CD4-positive, alpha-beta T cell (primary cell): ENCODE measurements around the gene GPS2. TPM values are rescaled to one million over a fixed set of nuclear protein-coding genes. Genes with fewer than 3 reads are reported as not detected.
A peak's percentile ranks its signal among the peaks of the same experiment; 100 is the strongest.

Experiments
- ATAC-seq: fragments of 200-7000 bp; cut with Tn5 transposase; one replicate; pipeline ENCODE4 v1.10.0; 2022; ENCODE audit warnings: mild to moderate bottlenecking; ENCODE audit not compliant: poor library complexity
- CTCF ChIA-PET: fragments of 350-600 bp; sonication (Branson Sonifier 250); formaldehyde crosslinking; loops from one replicate; lab custom pipeline; 2021; ENCODE audit warnings: antibody characterized with exemption, inconsistent platforms; lab: Charles Lee
- POLR2A ChIA-PET: fragments of 350-600 bp; sonication (Branson Sonifier 250); formaldehyde crosslinking; loops from one replicate; lab custom pipeline; 2021; ENCODE audit warnings: antibody characterized with exemption, inconsistent platforms; lab: Charles Lee
- DNase-seq, 14 experiments: peaks; one replicate each; pipeline ENCODE4 v3.0.0-alpha.2; 2013 to 2020; ENCODE audit warnings: mixed read lengths in 2 of 14
- H3K27ac ChIP-seq, 2 donors: one replicate each; pipeline versions ENCODE4 v1.5.1 to v1.7.0; 2013; ENCODE audit warnings: low read length in 2 of 2, low read depth in 1 of 2, mild to moderate bottlenecking in 1 of 2
- H3K27me3 ChIP-seq, 2 experiments: 1 replicate in 1 of 2; 2 replicates in 1 of 2; pipeline versions ENCODE4 v1.6.1 to v1.7.0; 2013; ENCODE audit warnings: low read length in 2 of 2, control low read depth in 1 of 2, mild to moderate bottlenecking in 1 of 2, moderate library complexity in 1 of 2; ENCODE audit not compliant: insufficient read depth in 2 of 2, control insufficient read depth in 1 of 2
- H3K36me3 ChIP-seq: one replicate; pipeline ENCODE4 v1.6.1; 2013; ENCODE audit warnings: low read length, control low read depth; ENCODE audit not compliant: insufficient read depth
- H3K4me1 ChIP-seq: one replicate; pipeline ENCODE4 v1.6.1; 2013; ENCODE audit warnings: low read length, control low read depth; ENCODE audit not compliant: insufficient read depth
- H3K4me3 ChIP-seq: one replicate; pipeline ENCODE4 v1.5.1; 2013; ENCODE audit warnings: mild to moderate bottlenecking, low read length, moderate library complexity
- H3K9me3 ChIP-seq, 2 experiments: 1 replicate in 1 of 2; 2 replicates in 1 of 2; pipeline versions ENCODE4 v1.6.1 to v1.7.0; 2013; ENCODE audit warnings: low read length in 2 of 2, mild to moderate bottlenecking in 2 of 2, control low read depth in 1 of 2, moderate library complexity in 1 of 2; ENCODE audit not compliant: control insufficient read depth in 1 of 2, insufficient read depth in 1 of 2
- H3K27ac Mint-ChIP-seq: one replicate; pipeline ENCODE4 v1.8.0; 2020; ENCODE audit warnings: mixed read lengths
- H3K27me3 Mint-ChIP-seq: one replicate; pipeline ENCODE4 v1.8.0; 2021; ENCODE audit warnings: mixed read lengths
- H3K36me3 Mint-ChIP-seq: one replicate; pipeline ENCODE4 v1.8.0; 2021; ENCODE audit warnings: low read depth, mixed read lengths
- H3K4me1 Mint-ChIP-seq: one replicate; pipeline ENCODE4 v1.8.0; 2021; ENCODE audit warnings: low read depth, mixed read lengths
- H3K4me3 Mint-ChIP-seq: one replicate; pipeline ENCODE4 v1.8.0; 2020; ENCODE audit warnings: mild to moderate bottlenecking, mixed read lengths
- H3K9me3 Mint-ChIP-seq: one replicate; pipeline ENCODE4 v1.8.0; 2020; ENCODE audit warnings: mixed read lengths
- CTCF ChIP-seq: fragments of 200-600 bp; IDR thresholded peaks from one replicate; pipeline ENCODE4 v1.8.0; 2022; ENCODE audit warnings: antibody characterized with exemption, mild to moderate bottlenecking
- intact Hi-C, 2 experiments: fragments of 100-400 bp; cut with DNase I in 1 of 2; cut with micrococcal nuclease in 1 of 2; formaldehyde crosslinking; loops; one replicate each; pipeline versions ENCODE4 v1.15.1 to v1.9.0; 2023 to 2025; cut with DNase I, micrococcal nuclease
- total RNA-seq, 174 experiments: library from RNA in 2 of 174; stranded (reverse) in 2 of 174; gene quantifications; one replicate each; pipeline ENCODE4 v1.2.3 and lab custom pipeline; 2021 to 2026

GPS2 gene
- total RNA-seq, 2 experiments from 2014 or later = 122 to 140 TPM

GRCh38 chr17:7324438-7324779 lies 9.2 kb upstream of the GPS2 start:
- no peaks in the 10 kb centered on the region for H3K9me3 ChIP-seq
- H3K27ac ChIP-seq = no peak overlapping the region
- POLR2A ChIA-PET = interaction anchor here (0.9 to 1.2 kb wide), 3 partner anchors 9 to 21 kb away, joined by 3 to 4 read pairs (median 3); partner anchors contain the start of gene ACAP1
- peaks cover 58% of the 10 kb centered on the region for H3K36me3 ChIP-seq
- DNase-seq = no peak
- ATAC-seq = no peak
- TF ChIP-seq CTCF = no peak
- no peaks in the 10 kb centered on the region for H3K27me3 ChIP-seq
- H3K4me1 ChIP-seq = peaks cover 27% of the 10 kb centered on the region
- Mint-ChIP-seq H3K4me1 (peaks cover 18% of the 10 kb centered on the region), H3K27ac (no peak overlapping the region), H3K4me3 (peak overlapping the region; percentile 42), H3K9me3 (no peaks in the 10 kb centered on the region), H3K36me3 (peaks cover 59% of the 10 kb centered on the region), H3K27me3 (no peaks in the 10 kb centered on the region)
- CTCF ChIA-PET = interaction anchor here (0.8 to 3.2 kb wide), 4 partner anchors 12 to 27 kb away, joined by 3 to 12 read pairs (median 5); partner anchors contain the start of gene ACAP1
- no peak overlapping the region for H3K4me3 ChIP-seq
- intact Hi-C loops = loop anchor here (1.0 to 10.0 kb wide), 4 partner anchors 21 to 530 kb away; partner anchors contain the start of genes CYB5D1 (in 1 of the 2), NAA38 (in 1 of the 2) and TMEM88 (in 1 of the 2)

GRCh38 chr17:7323731-7324437 lies 8.7 kb upstream of the GPS2 start:
- peak overlapping the region; percentile 42 for H3K4me3 Mint-ChIP-seq
- no peaks in the 10 kb centered on the region for H3K27me3 ChIP-seq
- H3K36me3 Mint-ChIP-seq = peaks cover 59% of the 10 kb centered on the region
- CTCF ChIA-PET = interaction anchor here (1.1 to 3.2 kb wide), 4 partner anchors 13 to 237 kb away, joined by 3 to 12 read pairs (median 5); partner anchors contain the start of gene ACAP1
- H3K36me3 ChIP-seq = peaks cover 61% of the 10 kb centered on the region
- no peak overlapping the region for H3K4me3 ChIP-seq
- H3K27ac Mint-ChIP-seq = no peak overlapping the region
- intact Hi-C loops = loop anchor here (1.0 to 10.0 kb wide), 4 partner anchors 21 to 531 kb away; partner anchors contain the start of genes CYB5D1 (in 1 of the 2), NAA38 (in 1 of the 2) and TMEM88 (in 1 of the 2)
- H3K9me3 Mint-ChIP-seq = no peaks in the 10 kb centered on the region
- peak; percentile 88 for TF ChIP-seq CTCF
- H3K4me1 ChIP-seq = peaks cover 27% of the 10 kb centered on the region
- peaks cover 16% of the 10 kb centered on the region for H3K4me1 Mint-ChIP-seq
- DNase-seq (peak; percentile 45 to 79 (median 64)), ATAC-seq (peak; percentile 52)
- H3K27ac ChIP-seq = no peak overlapping the region
- POLR2A ChIA-PET = interaction anchor here (0.9 to 1.2 kb wide), 2 partner anchors 10 to 12 kb away, joined by 3 to 4 read pairs; partner anchors contain the start of gene ACAP1
- H3K9me3 ChIP-seq = no peaks in the 10 kb centered on the region
- no peaks in the 10 kb centered on the region for H3K27me3 Mint-ChIP-seq

- no peak overlapping the region for H3K27ac ChIP-seq
- Mint-ChIP-seq H3K36me3 (peaks cover 71% of the 10 kb centered on the region), H3K4me1 (peaks cover 5% of the 10 kb centered on the region), H3K27ac (no peak overlapping the region), H3K9me3 (no peaks in the 10 kb centered on the region), H3K4me3 (no peak overlapping the region), H3K27me3 (no peaks in the 10 kb centered on the region)
- intact Hi-C loops = loop anchor here in 1 of 2 experiments (10.0 kb wide), 1 partner anchor 532 kb away; the partner anchor contains the start of genes CYB5D1, NAA38 and TMEM88
- H3K27me3 ChIP-seq = no peaks in the 10 kb centered on the region
- H3K4me3 ChIP-seq = no peak overlapping the region
- CTCF ChIA-PET = interaction anchor here (3.2 kb wide), 1 partner anchor 14 kb away, joined by 12 read pairs; the partner anchor contains the start of gene ACAP1
- no peaks in the 10 kb centered on the region for H3K9me3 ChIP-seq
- POLR2A ChIA-PET = no interaction called here
- peaks cover 18% of the 10 kb centered on the region for H3K4me1 ChIP-seq
- ATAC-seq (no peak), DNase-seq (peak in 2 of 14 experiments; percentile 2 to 17)
- H3K36me3 ChIP-seq = peaks cover 73% of the 10 kb centered on the region
- no peak for TF ChIP-seq CTCF
Measured at GRCh38 chr17:7322520-7323194, 7.5 kb upstream of the GPS2 start.
